Tibial nerve (tissue), 4 donors: ENCODE measurements around the gene SORBS1.

Experiments
- CTCF ChIP-seq, 5 experiments: fragments of 200-600 bp in 3 of 5; fragments of 450-650 bp in 2 of 5; sonication (generic) in 3 of 5; IDR thresholded peaks; one replicate each; pipeline ENCODE4 v1.5.1; 2016 to 2019; ENCODE audit warnings: antibody characterized with exemption in 5 of 5, mild to moderate bottlenecking in 3 of 5, moderate library complexity in 2 of 5
- EP300 ChIP-seq, 2 donors: sonication (generic); formaldehyde crosslinking; IDR thresholded peaks; one replicate each; pipeline ENCODE4 v1.6.1; 2017; ENCODE audit warnings: antibody characterized with exemption in 2 of 2, mild to moderate bottlenecking in 1 of 2
- POLR2A ChIP-seq, 2 donors: fragments of 450-650 bp; IDR thresholded peaks; one replicate each; pipeline ENCODE4 v1.6.1; 2017; ENCODE audit warnings: antibody characterized with exemption in 2 of 2, mild to moderate bottlenecking in 2 of 2, moderate library complexity in 2 of 2

GRCh38 chr10:95500097-95500496, 61.1 kb downstream of the SORBS1 start:
- TF ChIP-seq POLR2A (IDR thresholded peaks at IDR 0.05) (no peak), EP300 (IDR thresholded peaks at IDR 0.05) (no peak), CTCF (IDR thresholded peaks at IDR 0.05) (no peak)
